Muscle layer of duodenum (tissue), 2 donors: ENCODE measurements around the gene KRT20.

Experiments
- H3K27ac ChIP-seq: one replicate; pipeline ENCODE4 v1.7.0; 2013; ENCODE audit warnings: mild to moderate bottlenecking, low read length
- H3K27me3 ChIP-seq: one replicate; pipeline ENCODE4 v1.7.0; 2013; ENCODE audit warnings: low read depth, mild to moderate bottlenecking, control low read depth, low read length
- H3K36me3 ChIP-seq, 2 donors: one replicate each; pipeline ENCODE4 v1.7.0; 2013; ENCODE audit warnings: low read length in 2 of 2, control low read depth in 1 of 2, mild to moderate bottlenecking in 1 of 2; ENCODE audit not compliant: insufficient read depth in 2 of 2, control insufficient read depth in 1 of 2
- H3K4me1 ChIP-seq, 2 donors: one replicate each; pipeline ENCODE4 v1.7.0; 2013; ENCODE audit warnings: low read length in 2 of 2, mild to moderate bottlenecking in 2 of 2, control low read depth in 1 of 2, moderate library complexity in 1 of 2; ENCODE audit not compliant: insufficient read depth in 2 of 2, control insufficient read depth in 1 of 2
- H3K4me3 ChIP-seq, 2 donors: one replicate each; pipeline ENCODE4 v1.7.0; 2013; ENCODE audit warnings: low read length in 2 of 2, low read depth in 1 of 2, mild to moderate bottlenecking in 1 of 2
- H3K9me3 ChIP-seq, 2 donors: one replicate each; pipeline ENCODE4 v1.7.0; 2013; ENCODE audit warnings: low read length in 2 of 2, control low read depth in 1 of 2, mild to moderate bottlenecking in 1 of 2; ENCODE audit not compliant: control insufficient read depth in 1 of 2
- donor health status: healthy.

KRT20 gene

DNA sequence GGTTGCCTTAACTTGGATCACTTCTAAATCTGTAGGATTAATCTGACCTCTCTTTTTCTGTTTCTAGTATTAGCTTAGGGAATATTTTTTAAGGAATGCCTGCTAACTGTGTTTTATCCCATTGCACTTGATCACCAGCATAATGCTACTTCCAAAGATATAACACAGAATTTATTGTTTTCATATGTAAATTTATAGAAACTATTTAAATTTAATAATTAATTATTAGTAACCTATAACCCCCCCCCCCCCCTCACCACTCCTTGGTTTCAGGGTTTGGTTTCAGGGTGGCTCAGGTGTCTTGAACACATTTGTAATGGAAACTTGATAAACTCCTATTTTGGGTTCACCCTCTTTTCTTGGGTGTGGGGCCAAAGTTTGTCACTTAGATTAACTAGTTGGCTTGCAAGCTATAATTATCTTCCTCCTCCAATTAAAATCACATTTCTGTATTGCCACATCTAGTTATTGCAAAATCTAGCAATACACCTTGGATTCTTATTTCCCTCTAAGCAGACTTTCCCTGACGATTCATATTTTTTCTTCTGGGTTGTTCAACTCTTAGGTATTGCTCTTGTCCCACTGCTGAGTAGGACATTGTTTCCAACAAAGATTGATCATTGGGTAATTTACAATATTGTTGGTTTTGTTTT is 36.3 kb downstream of the KRT20 start:
- Histone ChIP-seq H3K4me3 (no peak overlapping the region), H3K27ac (no peak overlapping the region), H3K9me3 (no peaks in the 10 kb centered on the region), H3K36me3 (no peaks in the 10 kb centered on the region), H3K27me3 (no peaks in the 10 kb centered on the region), H3K4me1 (no peaks in the 10 kb centered on the region)

- Histone ChIP-seq H3K4me3 (no peak overlapping the region), H3K4me1 (no peaks in the 10 kb centered on the region), H3K9me3 (no peaks in the 10 kb centered on the region), H3K36me3 (no peaks in the 10 kb centered on the region), H3K27ac (no peak overlapping the region), H3K27me3 (no peaks in the 10 kb centered on the region)
Measured at GRCh38 chr17:40846515-40847144, 38.4 kb downstream of the KRT20 start.

GRCh38 chr17:40844671-40845107 is 40.4 kb downstream of the KRT20 start:
- no peaks in the 10 kb centered on the region for H3K36me3 ChIP-seq
- H3K4me1 ChIP-seq = no peaks in the 10 kb centered on the region
- no peak overlapping the region for H3K27ac ChIP-seq
- H3K9me3 ChIP-seq = no peaks in the 10 kb centered on the region
- H3K4me3 ChIP-seq = no peak overlapping the region
- no peaks in the 10 kb centered on the region for H3K27me3 ChIP-seq

- Histone ChIP-seq H3K36me3 (no peaks in the 10 kb centered on the region), H3K27me3 (no peaks in the 10 kb centered on the region), H3K4me1 (no peaks in the 10 kb centered on the region), H3K27ac (no peak overlapping the region), H3K9me3 (no peaks in the 10 kb centered on the region), H3K4me3 (no peak overlapping the region)
Measured at GRCh38 chr17:40843242-40843641, 41.8 kb downstream of the KRT20 start.

- H3K27ac ChIP-seq = no peak overlapping the region
- no peaks in the 10 kb centered on the region for H3K27me3 ChIP-seq
- H3K9me3 ChIP-seq = no peaks in the 10 kb centered on the region
- H3K4me3 ChIP-seq = no peak overlapping the region
- H3K36me3 ChIP-seq = no peaks in the 10 kb centered on the region
- no peaks in the 10 kb centered on the region for H3K4me1 ChIP-seq
Measured at GRCh38 chr17:40841246-40841645, 43.8 kb downstream of the KRT20 start.

- H3K9me3 ChIP-seq = no peaks in the 10 kb centered on the region
Measured at GRCh38 chr17:40839194-40839593, 45.8 kb downstream of the KRT20 start.

GRCh38 chr17:40836020-40836419 is 49.0 kb downstream of the KRT20 start:
- Histone ChIP-seq H3K36me3 (peaks cover 4 to 14% of the 10 kb centered on the region in 2 donors), H3K4me1 (no peaks in the 10 kb centered on the region), H3K9me3 (no peaks in the 10 kb centered on the region), H3K4me3 (no peak overlapping the region), H3K27ac (no peak overlapping the region), H3K27me3 (no peaks in the 10 kb centered on the region)

More at GRCh38 chr17:40839194-40839593, 45.8 kb downstream of the KRT20 start:
- H3K27ac ChIP-seq = no peak overlapping the region
- H3K4me1 ChIP-seq = no peaks in the 10 kb centered on the region
- peaks cover 4 to 14% of the 10 kb centered on the region in 2 donors for H3K36me3 ChIP-seq
- no peak overlapping the region for H3K4me3 ChIP-seq
- H3K27me3 ChIP-seq = no peaks in the 10 kb centered on the region

- H3K27me3 ChIP-seq = no peaks in the 10 kb centered on the region
- no peak overlapping the region for H3K27ac ChIP-seq
- H3K4me1 ChIP-seq = no peaks in the 10 kb centered on the region
- no peaks in the 10 kb centered on the region for H3K9me3 ChIP-seq
- H3K4me3 ChIP-seq = no peak overlapping the region
- H3K36me3 ChIP-seq = peaks cover 4 to 14% of the 10 kb centered on the region in 2 donors
Measured at GRCh38 chr17:40833882-40834281, 51.2 kb downstream of the KRT20 start.

- Histone ChIP-seq H3K27me3 (no peaks in the 10 kb centered on the region), H3K9me3 (no peaks in the 10 kb centered on the region), H3K27ac (no peak overlapping the region), H3K4me1 (no peaks in the 10 kb centered on the region), H3K4me3 (no peak overlapping the region), H3K36me3 (peaks cover 4 to 21% of the 10 kb centered on the region in 2 donors)
Measured at GRCh38 chr17:40832840-40833239, 52.2 kb downstream of the KRT20 start.

DNA sequence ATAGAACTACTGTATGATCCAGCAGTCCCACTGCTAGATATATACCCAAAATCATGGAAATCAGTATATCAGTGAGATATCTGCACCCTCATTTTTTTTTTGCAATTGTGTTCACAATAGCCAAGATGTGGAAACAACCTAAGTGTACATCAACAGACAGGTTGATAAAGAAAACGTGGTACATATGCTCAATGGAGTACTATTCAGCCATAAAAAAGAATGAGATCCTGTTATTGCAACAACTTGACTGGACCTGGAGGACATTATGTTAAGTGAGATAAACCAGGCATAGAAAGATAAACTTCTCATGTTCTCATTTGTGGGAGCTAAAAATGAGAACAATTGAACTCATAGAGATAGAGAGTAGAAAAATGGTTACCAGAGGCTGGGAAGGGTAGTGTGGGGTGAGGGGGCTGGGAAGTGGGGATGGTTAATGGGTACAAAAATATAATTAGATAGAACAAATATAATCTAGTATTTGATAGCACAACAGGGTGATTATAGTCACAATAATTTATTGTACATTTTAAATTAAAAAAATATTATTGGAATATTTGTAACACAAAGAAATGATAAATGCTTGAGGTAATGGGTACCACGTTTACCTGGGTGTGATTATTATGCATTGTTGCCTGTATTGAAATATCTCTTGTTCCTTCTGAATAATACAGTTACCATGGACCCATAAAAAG is 54.8 kb downstream of the KRT20 start:
- Histone ChIP-seq H3K36me3 (peaks cover 4 to 15% of the 10 kb centered on the region in 2 donors), H3K9me3 (no peaks in the 10 kb centered on the region), H3K27me3 (no peaks in the 10 kb centered on the region), H3K4me1 (no peaks in the 10 kb centered on the region), H3K27ac (no peak overlapping the region), H3K4me3 (no peak overlapping the region)

DNA sequence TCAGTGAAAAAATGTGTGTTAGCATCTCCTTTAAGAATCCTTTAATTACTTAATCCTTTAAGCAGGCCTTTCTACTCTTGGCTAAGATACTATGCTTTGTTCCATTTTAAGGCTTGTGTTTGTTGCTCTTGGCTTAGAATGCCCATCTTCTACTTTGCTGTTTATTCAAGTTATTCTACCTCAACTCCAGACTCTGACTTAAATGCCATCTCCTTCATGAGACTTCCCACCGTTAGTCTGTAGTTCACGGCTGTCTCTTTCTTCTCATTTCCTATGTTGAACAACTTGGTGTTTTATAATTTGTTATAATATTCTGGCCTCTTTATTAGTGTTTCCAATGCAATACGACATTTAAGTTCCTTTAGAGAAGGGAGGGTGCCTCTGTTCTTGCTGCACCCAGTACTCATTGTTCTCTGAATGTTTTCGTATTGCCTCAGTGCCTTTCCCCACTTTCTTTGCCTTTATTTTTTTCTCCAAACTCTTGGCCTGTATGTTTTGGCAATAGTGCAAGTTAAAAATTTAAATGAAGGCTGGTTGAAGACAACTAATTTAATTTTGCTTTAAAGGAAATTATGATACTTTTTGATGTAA is 56.5 kb downstream of the KRT20 start:
- Histone ChIP-seq H3K4me1 (no peaks in the 10 kb centered on the region), H3K36me3 (peaks cover 0 to 7% of the 10 kb centered on the region in 2 donors), H3K27ac (no peak overlapping the region), H3K9me3 (no peaks in the 10 kb centered on the region), H3K4me3 (no peak overlapping the region), H3K27me3 (no peaks in the 10 kb centered on the region)
